Superior temporal gyrus (tissue), 1 donor: Measurements from ENCODE around the gene MCF2L.
A peak's percentile ranks its signal among the peaks of the same experiment; 100 is the strongest.

Source experiments
- DNase-seq: peaks from one replicate; pipeline ENCODE4 v3.0.0-alpha.2; 2016; ENCODE audit errors: extremely low spot score

The MCF2L gene

GRCh38 chr13:112998521-112999280 is 29.7 kb downstream of the MCF2L start:
- no peak for DNase-seq

GRCh38 chr13:112999414-113000177 is 30.6 kb downstream of the MCF2L start:
- no peak for DNase-seq

- no peak for DNase-seq
Observed at GRCh38 chr13:113000575-113000974, 31.6 kb downstream of the MCF2L start.

- peak; percentile 49 for DNase-seq
Observed at GRCh38 chr13:113001241-113002140, 32.5 kb downstream of the MCF2L start.

GRCh38 chr13:113002206-113002912 is 33.3 kb downstream of the MCF2L start:
- DNase-seq = no peak

- no peak for DNase-seq
Observed at GRCh38 chr13:113002913-113003290, 33.9 kb downstream of the MCF2L start.

GRCh38 chr13:113004126-113004525 is 35.1 kb downstream of the MCF2L start:
- no peak for DNase-seq

GRCh38 chr13:113005076-113005865 is 36.3 kb downstream of the MCF2L start:
- no peak for DNase-seq

GRCh38 chr13:113005997-113006396 is 37.0 kb downstream of the MCF2L start:
- no peak for DNase-seq

GRCh38 chr13:113006660-113007059 is 37.6 kb downstream of the MCF2L start:
- no peak for DNase-seq

- DNase-seq = no peak
Observed at GRCh38 chr13:113008851-113009250, 39.8 kb downstream of the MCF2L start.

GRCh38 chr13:113009743-113010509 is 40.9 kb downstream of the MCF2L start:
- no peak for DNase-seq

- no peak for DNase-seq
Observed at GRCh38 chr13:113010510-113010865, 41.5 kb downstream of the MCF2L start.

- DNase-seq = no peak
Observed at GRCh38 chr13:113013303-113013702, 44.3 kb downstream of the MCF2L start.

GRCh38 chr13:113013878-113014751 is 45.1 kb downstream of the MCF2L start:
- no peak for DNase-seq

- no peak for DNase-seq
Observed at GRCh38 chr13:113014752-113015745, 46.0 kb downstream of the MCF2L start.

GRCh38 chr13:113015826-113016525 is 47.0 kb downstream of the MCF2L start:
- no peak for DNase-seq
